ENCODE measurements around the gene RAB1A.
"Not testable (repeated sequence)": the region's sequence is repeated elsewhere in the genome, so short reads cannot be mapped to it uniquely, and the experiment has no call there.

The RAB1A gene

GRCh38 chr2:65137197-65137775 lies 7.4 kb upstream of the RAB1A start:
- DNase-seq (ENCODE audit: low read depth in 2 of 2, low spot score in 1 of 2), result no peak

DNA sequence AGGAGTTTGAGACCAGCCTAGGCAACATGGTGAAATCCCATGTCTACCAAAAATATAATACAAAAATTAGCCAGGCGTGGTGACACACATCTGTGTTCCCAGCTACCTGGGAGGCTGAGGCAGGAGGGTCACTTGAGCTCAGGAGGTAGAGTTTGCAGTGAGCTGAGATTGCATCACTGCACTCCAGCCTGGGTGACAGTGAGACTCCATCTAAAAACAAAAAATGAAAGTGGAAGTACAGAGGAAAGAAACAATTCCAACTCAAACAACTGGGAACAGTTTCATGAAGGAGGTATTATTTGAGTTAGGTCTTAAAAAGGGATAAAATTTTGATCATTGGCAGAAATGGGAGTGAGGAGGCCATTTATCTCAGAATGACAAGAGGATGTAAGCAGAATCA lies 6.3 kb upstream of the RAB1A start:
- DNase-seq (ENCODE audit: low read depth in 2 of 2, low spot score in 1 of 2), result no peak

DNA sequence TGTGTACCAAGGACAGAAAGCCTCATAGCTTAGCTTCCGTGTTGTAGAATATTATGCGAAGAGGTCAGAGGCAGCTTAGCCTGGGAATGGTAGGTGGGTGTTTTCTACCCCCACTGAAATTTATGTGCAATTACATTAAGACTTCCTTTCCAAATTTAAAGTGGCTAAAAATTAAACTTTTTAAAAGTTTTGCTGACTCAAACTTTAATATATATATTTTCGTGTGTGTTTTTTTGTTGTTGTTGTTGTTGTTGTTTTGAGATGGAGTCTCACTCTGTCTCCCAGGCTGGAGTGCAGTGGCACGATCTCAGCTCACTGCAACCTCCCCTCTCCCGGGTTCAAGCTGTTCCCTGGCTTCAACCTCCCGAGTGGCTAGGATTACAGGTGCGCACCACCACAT lies 4.3 kb upstream of the RAB1A start:
- DNase-seq (ENCODE audit: low read depth in 2 of 2, low spot score in 1 of 2), result no peak

GRCh38 chr2:65133626-65134025 lies 3.7 kb upstream of the RAB1A start:
- DNase-seq (ENCODE audit: low read depth in 2 of 2, low spot score in 1 of 2), result no peak

GRCh38 chr2:65132930-65133329 lies 3.0 kb upstream of the RAB1A start:
- DNase-seq (ENCODE audit: low read depth in 2 of 2, low spot score in 1 of 2), result not testable (repeated sequence)

- DNase-seq (ENCODE audit: low read depth in 2 of 2, low spot score in 1 of 2), result no peak
Observed at GRCh38 chr2:65130664-65131175, 814 bp upstream of the RAB1A start.

DNA sequence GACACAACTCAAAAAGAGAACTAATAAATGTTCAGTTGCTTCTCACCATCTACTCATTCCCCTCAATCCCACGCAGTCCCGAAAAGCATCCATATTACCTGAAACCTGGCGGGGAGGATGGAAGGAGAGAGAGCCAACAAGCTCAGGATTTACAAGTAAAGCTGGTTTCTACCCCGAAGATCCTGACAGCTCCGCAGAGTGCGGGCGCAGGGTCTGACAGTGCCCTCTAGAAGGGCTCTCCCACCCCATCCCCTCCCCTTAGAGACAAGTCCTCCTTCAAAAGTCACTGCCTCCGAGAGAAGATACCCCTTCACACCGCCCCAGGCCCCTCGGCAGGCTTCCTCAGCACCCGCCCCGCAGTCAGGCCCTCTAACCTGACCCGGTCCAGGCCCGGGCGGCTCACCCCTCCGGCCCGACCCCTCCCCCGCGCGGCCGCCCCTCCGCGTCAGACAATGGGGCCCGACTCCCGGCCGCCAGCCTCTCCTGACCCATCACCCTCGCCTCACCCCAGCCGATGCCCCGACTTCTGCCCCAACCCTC lies 550 bp downstream of the RAB1A start:
- DNase-seq (ENCODE audit: low read depth in 2 of 2, low spot score in 1 of 2), result no peak

GRCh38 chr2:65128297-65129190 lies 1.4 kb downstream of the RAB1A start:
- no peak for DNase-seq (ENCODE audit: low read depth in 2 of 2, low spot score in 1 of 2)

GRCh38 chr2:65125457-65125856 lies 4.4 kb downstream of the RAB1A start:
- DNase-seq (ENCODE audit: low read depth in 2 of 2, low spot score in 1 of 2), result peak in 1 of 2 donors; percentile 4

GRCh38 chr2:65122313-65122712 lies 7.6 kb downstream of the RAB1A start:
- DNase-seq (ENCODE audit: low read depth in 2 of 2, low spot score in 1 of 2), result no peak

- no peak for DNase-seq (ENCODE audit: low read depth in 2 of 2, low spot score in 1 of 2)
Observed at GRCh38 chr2:65120990-65121693, 8.8 kb downstream of the RAB1A start.

DNA sequence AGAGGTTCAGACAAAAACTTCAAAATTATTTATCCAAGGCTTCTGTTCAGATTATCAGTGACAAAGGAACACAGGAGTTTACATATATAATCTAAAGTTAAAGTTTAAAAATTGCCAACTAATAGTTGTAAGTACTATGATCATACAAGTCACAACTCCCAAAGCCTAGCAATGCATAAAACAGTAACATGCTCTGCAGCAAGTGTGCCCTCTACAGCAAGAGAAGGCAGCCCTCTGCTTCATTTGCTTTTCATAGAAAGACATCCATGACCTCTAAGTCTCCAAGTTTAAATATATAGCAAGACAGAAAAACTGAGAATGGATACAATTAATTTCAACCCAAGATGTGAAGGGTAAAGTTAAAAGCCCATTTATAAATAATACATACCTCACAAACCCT lies 13.3 kb downstream of the RAB1A start:
- no peak for DNase-seq (ENCODE audit: low read depth in 2 of 2, low spot score in 1 of 2)

DNA sequence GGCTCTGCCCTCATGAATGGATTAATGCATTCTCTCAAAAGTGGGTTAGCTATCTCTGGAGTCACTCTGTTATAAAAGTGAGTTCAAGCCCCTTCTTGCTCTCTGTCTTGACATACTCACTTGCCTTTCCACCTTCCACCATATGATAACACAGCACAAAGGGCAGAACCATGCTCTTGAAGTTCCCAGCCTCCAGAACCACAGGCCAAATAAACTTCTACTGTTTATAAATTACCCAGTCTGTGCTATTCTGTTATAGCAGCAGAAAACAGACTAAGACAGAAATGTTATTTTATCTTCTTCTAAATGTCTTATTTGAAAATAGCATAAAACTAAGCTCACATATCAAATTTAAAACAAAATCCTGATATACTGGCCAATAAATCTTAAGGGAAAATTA lies 15.0 kb downstream of the RAB1A start:
- no peak for DNase-seq (ENCODE audit: low read depth in 2 of 2, low spot score in 1 of 2)

- DNase-seq (ENCODE audit: low read depth in 2 of 2, low spot score in 1 of 2), result no peak
Observed at GRCh38 chr2:65113816-65114215, 16.1 kb downstream of the RAB1A start.

DNA sequence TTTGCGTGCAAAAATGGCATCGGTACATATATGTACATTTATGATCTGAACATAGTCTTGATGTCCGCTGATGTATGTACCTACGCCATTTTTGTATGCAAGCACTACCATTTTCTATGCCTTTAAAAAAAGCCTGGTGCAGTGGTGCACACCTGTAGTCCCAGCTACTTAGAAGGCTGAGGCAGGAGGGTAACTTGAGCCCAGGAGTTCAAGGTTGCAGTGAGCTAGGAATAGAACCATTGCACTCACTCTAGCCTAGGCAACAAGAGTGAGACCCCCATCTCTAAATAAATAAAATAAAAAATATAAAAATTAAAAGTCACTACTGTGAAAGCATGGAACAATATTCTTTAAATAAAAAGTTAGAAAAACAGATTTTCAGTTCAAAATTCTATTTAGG lies 16.7 kb downstream of the RAB1A start:
- DNase-seq (ENCODE audit: low read depth in 2 of 2, low spot score in 1 of 2), result no peak

GRCh38 chr2:65112633-65113032 lies 17.3 kb downstream of the RAB1A start:
- no peak for DNase-seq (ENCODE audit: low read depth in 2 of 2, low spot score in 1 of 2)

GRCh38 chr2:65108780-65109179 lies 21.1 kb downstream of the RAB1A start:
- no peak for DNase-seq (ENCODE audit: low read depth in 2 of 2, low spot score in 1 of 2)

DNA sequence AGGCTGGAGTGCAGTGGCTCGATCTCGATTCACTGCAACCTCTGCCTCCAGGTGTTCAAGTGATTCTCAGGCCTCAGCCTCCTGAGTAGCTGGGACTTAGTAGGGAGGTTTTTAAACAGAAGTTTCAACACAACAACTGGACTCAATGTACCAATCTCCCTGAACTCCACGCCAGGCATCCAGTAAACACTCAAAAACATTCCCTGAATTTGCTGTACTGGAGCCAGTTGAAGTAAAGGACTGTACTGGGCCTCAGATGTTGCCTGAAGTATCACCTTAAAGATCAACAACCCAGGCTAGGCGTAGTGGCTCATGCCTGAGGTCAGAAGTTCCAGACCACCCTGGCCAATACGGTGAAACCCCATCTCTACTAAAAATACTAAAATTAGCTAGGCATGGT lies 22.4 kb downstream of the RAB1A start:
- no peak for DNase-seq (ENCODE audit: low read depth in 2 of 2, low spot score in 1 of 2)

DNA sequence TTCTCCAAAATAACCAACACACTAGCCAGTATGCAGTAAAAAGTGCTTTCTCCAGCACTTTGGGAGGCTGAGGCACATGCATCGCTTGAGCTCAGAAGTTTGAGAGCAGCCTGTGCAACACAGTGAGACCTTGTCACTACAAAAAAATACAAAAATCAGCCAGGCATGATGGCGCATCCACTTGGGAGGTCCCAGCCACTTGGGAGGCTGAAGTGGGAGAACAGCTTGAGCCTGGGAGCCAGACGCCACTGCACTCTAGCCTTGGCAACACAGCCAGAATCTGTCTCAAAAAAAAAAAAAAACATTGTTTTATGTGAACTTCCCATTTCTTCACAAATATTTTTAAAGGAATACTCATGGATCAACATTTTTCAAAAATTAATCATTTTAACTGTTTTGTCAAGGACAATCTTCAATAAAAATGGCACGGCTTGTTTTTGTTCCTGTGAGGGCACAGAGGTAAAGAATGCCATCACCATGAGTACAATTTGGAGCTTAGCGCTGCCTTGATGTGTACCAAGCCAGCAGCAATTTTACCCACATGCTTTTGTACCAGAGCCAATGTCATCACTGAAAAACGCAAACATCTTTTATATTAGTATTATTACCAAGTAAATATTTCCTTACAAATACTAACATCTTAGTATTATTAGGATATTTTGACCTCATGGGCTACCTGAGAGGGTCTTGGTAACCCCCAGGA lies 26.7 kb downstream of the RAB1A start:
- DNase-seq (ENCODE audit: low read depth in 2 of 2, low spot score in 1 of 2), result no peak

GRCh38 chr2:65101071-65101470 lies 28.8 kb downstream of the RAB1A start:
- DNase-seq (ENCODE audit: low read depth in 2 of 2, low spot score in 1 of 2), result no peak

DNA sequence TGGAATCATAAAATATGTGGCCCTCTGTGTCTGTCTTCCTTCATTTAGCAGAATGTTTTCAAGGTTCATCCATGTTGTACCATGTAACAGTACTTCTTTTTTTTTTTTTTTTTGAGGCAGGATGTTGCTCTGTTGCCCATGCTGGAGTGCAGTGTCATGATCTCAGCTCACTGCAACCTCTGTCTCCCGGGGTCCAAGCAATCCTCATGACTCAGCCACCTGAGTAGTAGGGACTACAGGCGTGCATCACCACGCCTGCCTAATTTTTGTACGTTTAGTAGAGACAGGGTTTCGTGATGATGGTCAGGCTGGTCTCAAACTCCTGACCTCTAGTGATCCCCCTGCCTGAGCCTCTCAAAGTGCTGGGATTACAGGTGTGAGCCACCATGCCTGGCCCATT lies 31.2 kb downstream of the RAB1A start:
- no peak for DNase-seq (ENCODE audit: low read depth in 2 of 2, low spot score in 1 of 2)
